ENCODE measurements around the gene DRAP1. TPM values are rescaled to one million over a fixed set of nuclear protein-coding genes. Genes with fewer than 3 reads are reported as not detected.

The DRAP1 gene
- total RNA-seq, 5 donors from 2014 or later (not counting 1 experiment from before 2014, with no cell fraction given) = 56.3 to 122 (median 107) TPM

DNA sequence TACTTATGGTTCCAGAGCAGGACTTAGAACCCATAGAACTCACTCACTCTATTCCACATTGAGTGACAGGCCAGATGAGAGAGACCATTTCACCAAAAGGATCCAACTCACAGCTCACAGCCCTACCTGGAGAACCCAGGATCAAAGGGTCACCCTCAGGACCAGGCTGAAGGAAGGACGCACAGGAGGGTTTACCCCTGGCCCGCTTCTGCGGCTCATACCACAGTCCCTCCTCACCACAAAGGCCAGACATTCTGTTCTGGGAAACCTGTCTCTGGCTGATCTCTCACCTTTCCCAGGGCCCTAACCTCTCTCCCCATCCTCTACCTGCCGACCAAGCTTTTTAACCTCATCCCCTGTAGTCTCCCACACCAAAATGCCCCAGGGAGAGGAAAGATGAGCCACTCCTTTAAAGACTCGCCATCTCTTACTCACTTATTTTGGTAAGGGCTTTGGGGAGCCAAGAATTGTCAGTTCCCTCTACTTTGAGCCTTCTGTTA lies 23.7 kb upstream of the DRAP1 start:
- H3K27me3 Mint-ChIP-seq = peaks cover 0 to 3% of the 10 kb centered on the region in 2 donors
- 97% methylated on average over 3 of the region's 5 CpGs for WGBS (ENCODE audit: insufficient coverage)
- H3K36me3 ChIP-seq (ENCODE audit: control insufficient read depth in 2 of 2, extremely low read depth in 1 of 2, insufficient read depth in 1 of 2, low read length in 1 of 2) = no peaks in the 10 kb centered on the region
- H3K27ac Mint-ChIP-seq = peak overlapping the region; percentile 67 to 69
- H3K4me1 ChIP-seq (ENCODE audit: control insufficient read depth in 1 of 2, extremely low read depth in 1 of 2, insufficient read depth in 2 of 2, low read length in 2 of 2) = peaks cover 24 to 58% of the 10 kb centered on the region in 2 experiments
- no peaks in the 10 kb centered on the region for H3K9me3 ChIP-seq
- H3K36me3 Mint-ChIP-seq = no peaks in the 10 kb centered on the region
- peaks cover 0 to 14% of the 10 kb centered on the region in 2 experiments for H3K27me3 ChIP-seq (replicated peaks in 1 of 2; ENCODE audit: control insufficient read depth in 2 of 2, extremely low read depth in 1 of 2, insufficient read depth in 2 of 2, low read length in 1 of 2)
- no peak overlapping the region for H3K4me3 Mint-ChIP-seq
- no peak overlapping the region for H3K4me3 ChIP-seq (ENCODE audit: control insufficient read depth in 1 of 2, extremely low read depth in 1 of 2, low read length in 1 of 2)
- H3K27ac ChIP-seq (ENCODE audit: low read length) = no peak overlapping the region
- POLR2A ChIA-PET = no interaction called here
- no peak for DNase-seq
- ATAC-seq (replicated peaks in 1 of 4) = no peak
- H3K4me1 Mint-ChIP-seq = peaks cover 27 to 44% (median 37%) of the 10 kb centered on the region in 3 donors
- CTCF ChIA-PET = interaction anchor here in 1 of 2 donors (0.5 kb wide), 1 partner anchor 514 kb away, joined by 3 read pairs; no protein-coding TSS in a partner anchor
- no peaks in the 10 kb centered on the region for H3K9me3 Mint-ChIP-seq

DNA sequence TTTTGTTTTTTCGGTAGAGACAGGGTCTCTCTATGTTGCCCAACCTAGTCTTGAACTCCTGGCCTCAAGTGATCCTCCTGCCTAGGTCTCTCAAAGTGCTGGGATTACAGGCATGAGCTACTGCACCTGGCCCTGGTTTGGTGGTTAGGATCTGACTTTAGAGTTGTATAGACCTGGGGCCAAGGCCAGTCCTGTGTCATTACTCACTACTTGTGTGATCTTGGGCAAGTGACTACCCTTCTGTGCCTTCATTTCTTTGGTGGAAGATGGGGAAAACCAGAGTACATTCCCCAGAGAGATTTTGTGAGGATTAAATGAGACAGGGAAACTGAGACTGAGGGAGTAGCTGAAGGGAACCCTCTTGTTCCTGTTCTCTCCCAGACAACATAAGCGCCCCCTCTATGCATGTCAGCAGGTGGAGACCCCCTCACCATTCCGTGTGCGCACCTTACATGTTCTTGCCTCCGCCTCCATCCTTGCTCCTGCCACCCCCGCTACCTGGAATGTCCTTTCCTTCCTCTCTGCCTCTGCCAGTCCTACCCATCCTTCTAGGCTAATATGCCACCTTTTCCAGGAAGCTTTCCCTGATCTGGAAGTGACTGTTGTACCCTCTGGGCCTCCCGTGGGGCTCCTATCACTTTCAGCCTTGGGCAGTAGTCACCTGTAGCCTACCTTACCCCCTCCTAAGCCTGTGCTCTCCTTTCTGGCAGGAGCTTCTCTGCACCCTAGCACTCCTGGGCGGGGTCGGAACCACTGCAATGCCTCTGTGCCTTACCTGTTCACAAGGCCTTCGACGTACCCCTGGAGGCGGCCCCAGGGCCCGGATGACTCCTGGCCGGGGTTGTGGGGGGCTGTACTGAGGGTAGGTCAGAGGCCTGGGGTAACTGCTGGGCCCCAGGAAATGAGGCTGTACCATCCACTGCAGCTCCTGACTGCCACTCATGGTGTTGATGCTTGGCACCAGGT lies 22.9 kb upstream of the DRAP1 start:
- ChIA-PET CTCF (interaction anchor here in 1 of 2 donors (0.7 kb wide), 1 partner anchor 493 kb away, joined by 4 read pairs; no protein-coding TSS in a partner anchor), POLR2A (no interaction called here)
- 93% methylated on average over 10 of the region's 14 CpGs for WGBS (ENCODE audit: insufficient coverage)
- Mint-ChIP-seq H3K4me3 (peak overlapping the region in 1 of 3 donors; percentile 13), H3K27me3 (peaks cover 0 to 3% of the 10 kb centered on the region in 2 donors), H3K4me1 (peaks cover 32 to 45% (median 37%) of the 10 kb centered on the region in 3 donors), H3K9me3 (no peaks in the 10 kb centered on the region), H3K36me3 (no peaks in the 10 kb centered on the region), H3K27ac (no peak overlapping the region)
- no peaks in the 10 kb centered on the region for H3K9me3 ChIP-seq
- peaks cover 0 to 17% of the 10 kb centered on the region in 2 experiments for H3K27me3 ChIP-seq (replicated peaks in 1 of 2; ENCODE audit: control insufficient read depth in 2 of 2, extremely low read depth in 1 of 2, insufficient read depth in 2 of 2, low read length in 1 of 2)
- ATAC-seq (replicated peaks in 1 of 4) (no peak), DNase-seq (no peak)
- H3K4me3 ChIP-seq (ENCODE audit: control insufficient read depth in 1 of 2, extremely low read depth in 1 of 2, low read length in 1 of 2) = no peak overlapping the region
- peaks cover 24 to 63% of the 10 kb centered on the region in 2 experiments for H3K4me1 ChIP-seq (ENCODE audit: control insufficient read depth in 1 of 2, extremely low read depth in 1 of 2, insufficient read depth in 2 of 2, low read length in 2 of 2)
- H3K27ac ChIP-seq (ENCODE audit: low read length) = no peak overlapping the region
- H3K36me3 ChIP-seq (ENCODE audit: control insufficient read depth in 2 of 2, extremely low read depth in 1 of 2, insufficient read depth in 1 of 2, low read length in 1 of 2) = no peaks in the 10 kb centered on the region

DNA sequence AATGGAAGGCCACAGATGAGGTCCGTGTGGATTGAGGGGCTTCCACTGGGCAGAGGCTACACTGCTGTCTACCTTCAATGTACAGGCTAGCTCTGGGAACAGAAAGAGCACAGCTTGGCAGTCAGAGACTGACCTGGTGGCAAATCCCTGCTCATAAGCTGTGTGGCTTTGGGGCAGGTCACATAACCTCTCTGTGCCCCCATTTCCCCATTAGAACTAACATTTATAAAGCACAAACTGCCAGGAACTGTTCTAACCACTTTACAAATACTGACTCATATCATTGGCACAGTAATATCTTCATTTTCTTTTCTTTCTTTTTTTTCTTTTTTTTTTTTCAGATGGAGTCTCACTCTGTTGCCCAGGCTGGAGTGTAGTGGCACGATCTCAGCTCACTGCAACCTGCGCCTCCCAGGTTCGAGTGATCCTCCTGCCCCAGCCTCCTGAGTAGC lies 22.2 kb upstream of the DRAP1 start:
- H3K36me3 Mint-ChIP-seq = no peaks in the 10 kb centered on the region
- H3K27ac ChIP-seq (ENCODE audit: low read length) = no peak overlapping the region
- no peak overlapping the region for H3K4me3 ChIP-seq (ENCODE audit: control insufficient read depth in 1 of 2, extremely low read depth in 1 of 2, low read length in 1 of 2)
- DNase-seq (no peak), ATAC-seq (replicated peaks in 1 of 4) (no peak)
- H3K9me3 ChIP-seq = no peaks in the 10 kb centered on the region
- H3K9me3 Mint-ChIP-seq = no peaks in the 10 kb centered on the region
- no peak overlapping the region for H3K4me3 Mint-ChIP-seq
- 100% methylated on average over 1 of the region's 4 CpGs for WGBS (ENCODE audit: insufficient coverage)
- peaks cover 0 to 3% of the 10 kb centered on the region in 2 donors for H3K27me3 Mint-ChIP-seq
- H3K4me1 Mint-ChIP-seq = peaks cover 29 to 44% (median 31%) of the 10 kb centered on the region in 3 donors
- ChIA-PET CTCF (interaction anchor here in 1 of 2 donors (0.7 to 0.8 kb wide), 2 partner anchors 12 to 494 kb away, joined by 3 to 4 read pairs; no protein-coding TSS in a partner anchor), POLR2A (no interaction called here)
- H3K4me1 ChIP-seq (ENCODE audit: control insufficient read depth in 1 of 2, extremely low read depth in 1 of 2, insufficient read depth in 2 of 2, low read length in 2 of 2) = peaks cover 19 to 60% of the 10 kb centered on the region in 2 experiments
- no peaks in the 10 kb centered on the region for H3K36me3 ChIP-seq (ENCODE audit: control insufficient read depth in 2 of 2, extremely low read depth in 1 of 2, insufficient read depth in 1 of 2, low read length in 1 of 2)
- no peak overlapping the region for H3K27ac Mint-ChIP-seq
- H3K27me3 ChIP-seq (replicated peaks in 1 of 2; ENCODE audit: control insufficient read depth in 2 of 2, extremely low read depth in 1 of 2, insufficient read depth in 2 of 2, low read length in 1 of 2) = peaks cover 0 to 23% of the 10 kb centered on the region in 2 experiments

DNA sequence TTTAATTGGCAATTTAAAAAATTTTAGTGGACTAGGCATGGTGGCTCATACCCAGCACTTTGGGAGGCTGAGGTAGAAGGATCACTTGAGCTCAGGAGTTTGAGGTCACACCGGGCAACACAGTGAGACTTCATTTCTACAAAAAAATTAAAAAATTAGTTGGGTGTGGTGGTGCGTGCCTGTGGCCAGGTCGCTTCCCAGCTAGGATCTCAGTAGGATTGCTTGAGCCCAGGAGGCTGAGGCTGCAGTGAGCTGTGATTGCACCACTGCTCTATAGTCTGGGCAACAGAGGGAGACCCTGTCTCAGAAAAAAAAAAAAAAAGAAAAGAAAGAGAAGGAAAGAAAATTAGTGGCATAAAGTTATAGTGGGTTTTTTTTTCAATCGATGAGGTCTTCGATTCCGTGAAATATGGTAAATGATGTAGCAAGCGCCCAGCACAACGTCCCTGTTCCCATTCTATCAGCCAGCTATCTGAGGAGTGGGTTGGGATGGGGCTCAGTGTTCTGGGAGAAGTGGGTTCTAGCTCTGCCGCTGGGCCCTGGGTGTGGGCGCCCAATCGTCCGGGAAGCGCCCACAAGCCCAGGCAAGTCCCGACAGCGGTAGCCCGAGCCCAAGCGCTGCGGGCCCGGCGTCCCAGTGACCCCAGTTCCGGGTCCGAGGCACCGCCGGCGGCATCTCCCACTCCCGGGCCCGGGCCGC lies 20.4 kb upstream of the DRAP1 start:
- peak overlapping the region; percentile 56 to 78 (median 61) for H3K4me3 Mint-ChIP-seq
- H3K27me3 Mint-ChIP-seq = peaks cover 0 to 3% of the 10 kb centered on the region in 2 donors
- H3K36me3 Mint-ChIP-seq = no peaks in the 10 kb centered on the region
- H3K27ac Mint-ChIP-seq = no peak overlapping the region
- CTCF ChIA-PET = interaction anchor here (0.8 to 1.1 kb wide), 2 partner anchors 8 to 9 kb away, joined by 3 to 4 read pairs; partner anchors contain the start of gene CCDC85B (in 1 of the 2)
- no peaks in the 10 kb centered on the region for H3K9me3 Mint-ChIP-seq
- peaks cover 0 to 31% of the 10 kb centered on the region in 2 experiments for H3K27me3 ChIP-seq (replicated peaks in 1 of 2; ENCODE audit: control insufficient read depth in 2 of 2, extremely low read depth in 1 of 2, insufficient read depth in 2 of 2, low read length in 1 of 2)
- POLR2A ChIA-PET = interaction anchor here (0.6 to 1.8 kb wide), 5 partner anchors 8 to 256 kb away, joined by 3 to 14 read pairs (median 3); partner anchors contain the start of gene CCDC85B (in 1 of the 2)
- no peaks in the 10 kb centered on the region for H3K9me3 ChIP-seq
- H3K27ac ChIP-seq (ENCODE audit: low read length) = no peak overlapping the region
- H3K4me3 ChIP-seq (ENCODE audit: control insufficient read depth in 1 of 2, extremely low read depth in 1 of 2, low read length in 1 of 2) = no peak overlapping the region
- no peak for DNase-seq
- peaks cover 12 to 43% of the 10 kb centered on the region in 2 experiments for H3K4me1 ChIP-seq (ENCODE audit: control insufficient read depth in 1 of 2, extremely low read depth in 1 of 2, insufficient read depth in 2 of 2, low read length in 2 of 2)
- H3K4me1 Mint-ChIP-seq = peaks cover 11 to 28% (median 13%) of the 10 kb centered on the region in 3 donors
- 24% methylated on average over 25 of the region's 28 CpGs for WGBS (ENCODE audit: insufficient coverage)
- no peak for ATAC-seq (replicated peaks in 1 of 4)
- no peaks in the 10 kb centered on the region for H3K36me3 ChIP-seq (ENCODE audit: control insufficient read depth in 2 of 2, extremely low read depth in 1 of 2, insufficient read depth in 1 of 2, low read length in 1 of 2)

DNA sequence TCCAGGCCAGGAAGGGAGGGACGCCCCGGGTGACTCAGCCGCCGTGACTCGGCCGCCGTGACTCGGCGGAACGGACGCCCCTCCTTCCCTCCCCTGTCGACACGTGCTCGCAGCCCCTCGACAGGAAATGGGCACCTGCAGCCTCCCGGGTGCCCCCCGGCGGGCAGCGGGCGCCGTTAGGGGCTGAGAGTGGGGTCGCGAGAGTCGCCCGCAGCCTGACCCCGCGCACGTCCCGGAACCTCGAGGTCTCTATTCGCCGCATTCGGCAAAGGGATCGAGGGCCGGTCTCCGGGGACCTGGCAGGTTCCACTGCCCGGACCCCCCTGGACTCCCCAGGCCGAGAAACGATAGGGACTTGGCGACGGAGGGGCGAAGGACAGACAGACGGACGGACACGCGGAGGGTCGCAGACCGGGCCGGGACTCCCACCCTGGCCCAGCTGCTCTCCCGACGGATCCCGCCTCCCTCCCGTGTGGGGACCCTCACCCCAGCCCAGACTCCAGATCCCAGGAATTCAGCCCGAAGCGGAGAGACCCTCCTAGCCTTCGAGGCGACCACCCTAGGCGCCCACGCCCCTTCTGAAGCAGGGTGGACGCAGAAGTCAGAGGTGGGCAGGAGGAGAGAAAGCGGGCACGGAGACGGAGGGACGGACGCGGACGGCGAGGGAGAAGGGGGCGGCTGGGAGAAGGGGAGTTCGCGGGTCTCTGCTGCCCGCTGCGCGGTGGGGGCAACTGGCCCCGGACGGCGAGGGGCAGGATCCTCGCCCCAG lies 19.7 kb upstream of the DRAP1 start:
- DNase-seq = peak in 6 of 35 experiments; percentile 15 to 59 (median 32)
- Mint-ChIP-seq H3K4me3 (peak overlapping the region; percentile 52 to 64 (median 64)), H3K36me3 (no peaks in the 10 kb centered on the region), H3K27me3 (peaks cover 0 to 3% of the 10 kb centered on the region in 2 donors), H3K27ac (no peak overlapping the region), H3K9me3 (no peaks in the 10 kb centered on the region), H3K4me1 (peaks cover 5 to 22% (median 6%) of the 10 kb centered on the region in 3 donors)
- Histone ChIP-seq H3K36me3 (ENCODE audit: control insufficient read depth in 2 of 2, extremely low read depth in 1 of 2, insufficient read depth in 1 of 2, low read length in 1 of 2) (no peaks in the 10 kb centered on the region), H3K4me3 (ENCODE audit: control insufficient read depth in 1 of 2, extremely low read depth in 1 of 2, low read length in 1 of 2) (peak overlapping the region; percentile 39 to 65), H3K27me3 (replicated peaks in 1 of 2; ENCODE audit: control insufficient read depth in 2 of 2, extremely low read depth in 1 of 2, insufficient read depth in 2 of 2, low read length in 1 of 2) (peaks cover 0 to 31% of the 10 kb centered on the region in 2 experiments), H3K4me1 (ENCODE audit: control insufficient read depth in 1 of 2, extremely low read depth in 1 of 2, insufficient read depth in 2 of 2, low read length in 2 of 2) (peaks cover 7 to 36% of the 10 kb centered on the region in 2 experiments), H3K9me3 (no peaks in the 10 kb centered on the region), H3K27ac (ENCODE audit: low read length) (no peak overlapping the region)
- POLR2A ChIA-PET = interaction anchor here (0.9 to 1.8 kb wide), 2 partner anchors 9 to 256 kb away, joined by 3 to 13 read pairs; partner anchors contain the start of gene CCDC85B (in 1 of the 2)
- ATAC-seq (replicated peaks in 1 of 4) = peak in 2 of 4 experiments; percentile 17 to 24
- WGBS (ENCODE audit: insufficient coverage) = 2% methylated on average over 69 of the region's 78 CpGs
- CTCF ChIA-PET = no interaction called here

Measured in T-cell (primary cell).